ENCODE measurements around the gene MYL10.

MYL10 gene

GRCh38 chr7:101629171-101629570 lies at the start of gene MYL10:
Gene MYL10, minus strand, starts transcription at chr7:101629296. Its CDS starts 178 bp downstream, at chr7:101629118.
- no peak for DNase-seq (ENCODE audit: low read depth)

DNA sequence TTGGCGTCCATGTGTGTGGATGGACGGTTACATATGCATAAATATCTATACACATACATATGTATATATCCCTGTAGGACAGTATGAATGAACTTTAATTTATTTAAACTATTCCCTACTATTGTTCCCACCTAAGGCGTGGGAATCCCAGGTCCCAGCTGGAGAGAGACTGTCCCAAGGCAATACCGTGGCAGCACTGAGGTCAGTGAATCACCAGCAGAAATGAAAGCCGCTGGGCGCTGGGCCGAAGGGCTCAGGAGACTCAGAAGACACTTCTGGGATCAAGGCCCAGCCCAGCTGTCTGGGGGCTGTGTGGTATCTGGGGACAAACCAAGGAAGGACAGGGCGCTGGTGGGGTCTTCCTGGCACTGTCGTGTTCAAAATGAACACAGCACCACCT lies 49.6 kb upstream of the MYL10 start:
- DNase-seq (ENCODE audit: low read depth) = no peak

DNA sequence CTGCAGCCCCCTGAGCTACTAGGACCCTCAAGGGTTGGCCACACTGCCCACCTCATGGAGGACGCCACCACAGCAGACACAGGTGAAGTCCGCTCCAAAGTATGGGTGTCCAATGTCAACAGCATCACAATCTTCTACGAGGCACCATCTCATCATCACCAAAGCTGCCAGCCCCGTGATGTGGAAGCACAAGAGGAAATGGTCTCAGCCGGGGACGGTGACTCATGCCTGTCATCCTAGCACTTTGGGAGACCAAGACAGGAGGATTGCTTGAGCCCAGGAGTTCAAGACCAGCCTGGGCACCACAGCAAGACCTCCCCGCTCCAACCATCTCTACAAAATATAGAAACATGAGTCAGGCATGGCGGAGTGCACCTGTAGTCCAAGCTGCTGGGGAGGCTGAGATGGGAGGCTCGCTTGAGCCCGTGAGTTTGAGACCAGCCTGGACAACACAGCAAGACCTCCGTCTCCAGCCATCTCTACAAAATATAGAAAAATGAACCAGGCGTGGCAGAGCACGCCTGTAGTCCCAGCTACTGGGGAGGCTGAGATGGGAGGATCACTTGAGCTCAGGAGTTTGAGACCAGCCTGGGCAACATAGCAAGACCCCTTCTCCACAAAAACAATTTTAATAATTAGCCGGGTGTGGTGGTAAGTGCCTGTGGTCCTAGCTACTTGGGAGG lies 48.8 kb upstream of the MYL10 start:
- DNase-seq (ENCODE audit: low read depth) = no peak

DNA sequence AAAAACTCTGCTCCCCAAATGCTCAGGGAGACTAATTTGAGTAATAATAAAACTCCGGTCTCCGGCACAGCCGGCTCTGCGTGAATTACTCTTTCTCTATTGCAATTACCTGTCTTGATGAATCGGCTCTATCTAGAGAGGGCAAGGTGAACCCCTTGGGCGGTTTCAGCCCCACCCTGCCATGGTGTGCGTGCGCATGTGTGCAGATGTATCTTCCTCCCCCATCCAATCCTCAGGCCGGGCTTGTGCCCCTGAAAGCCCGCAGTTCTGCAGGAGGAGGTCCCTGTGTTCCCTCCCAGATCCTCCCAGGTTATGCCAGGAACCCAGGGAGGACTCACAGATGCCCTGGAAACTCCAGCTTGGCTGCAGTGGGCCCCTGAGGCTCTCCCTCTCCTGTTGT lies 48.3 kb upstream of the MYL10 start:
- no peak for DNase-seq (ENCODE audit: low read depth)

DNA sequence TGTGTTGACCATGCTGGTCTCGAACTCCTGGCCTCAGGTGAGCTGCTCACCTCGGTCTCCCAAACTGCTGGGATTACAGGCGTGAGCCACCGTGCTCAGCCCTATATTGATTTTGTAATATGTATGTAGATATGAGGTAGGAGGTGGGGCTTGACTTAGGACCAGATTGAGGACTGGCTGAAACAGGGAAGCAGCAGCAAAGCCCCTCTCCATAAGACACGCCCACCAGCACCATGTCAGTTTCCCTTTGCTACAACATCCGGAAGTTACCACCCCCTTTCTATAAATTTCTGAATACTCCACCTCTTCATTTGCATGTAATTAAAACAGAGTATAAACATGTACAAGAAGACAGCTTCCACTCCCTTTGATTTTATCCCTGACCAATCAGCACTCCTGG lies 47.9 kb upstream of the MYL10 start:
- no peak for DNase-seq (ENCODE audit: low read depth)

DNA sequence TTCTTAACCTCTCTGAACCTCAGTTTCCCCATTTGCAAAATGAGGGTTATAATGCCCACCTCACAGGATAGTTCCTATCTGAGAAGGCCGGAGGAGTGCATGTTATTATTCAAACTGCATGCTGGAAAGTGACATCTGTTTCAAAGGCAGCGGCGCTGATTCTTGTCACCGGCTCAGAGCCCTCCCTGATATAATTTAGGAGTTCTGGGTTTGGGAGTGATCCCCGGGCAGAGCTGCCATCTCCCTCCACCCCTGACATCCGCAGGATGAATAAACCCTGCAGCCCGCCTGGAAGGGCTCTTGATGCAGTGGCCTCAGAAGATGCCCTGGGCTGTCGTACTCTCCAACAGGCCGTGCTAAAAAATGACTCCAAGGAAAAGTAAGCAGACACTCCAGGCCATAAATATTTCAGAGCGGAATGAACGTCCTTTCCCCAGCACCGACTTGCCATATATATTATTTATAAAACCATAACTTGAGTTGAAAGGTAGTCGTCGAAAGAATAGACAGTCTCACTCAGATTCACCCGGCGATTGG lies 47.0 kb upstream of the MYL10 start:
- no peak for DNase-seq (ENCODE audit: low read depth)

DNA sequence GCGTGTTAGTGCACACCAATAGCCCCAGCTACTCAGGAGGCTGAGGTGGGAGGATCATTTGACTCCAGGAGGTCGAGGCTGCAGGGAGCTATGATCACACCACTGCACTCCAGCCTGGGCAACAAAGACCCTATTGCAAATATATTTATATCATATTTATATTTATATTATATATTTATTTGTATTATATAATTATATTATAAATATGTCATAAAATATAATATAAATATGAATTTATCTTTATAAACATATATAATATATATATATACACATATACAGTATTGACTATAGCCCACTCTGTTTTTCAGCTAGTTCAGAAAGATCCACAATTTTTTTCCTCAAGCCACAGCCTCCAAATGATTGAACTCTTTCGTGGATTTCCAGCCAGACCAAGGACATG lies 45.3 kb upstream of the MYL10 start:
- no peak for DNase-seq (ENCODE audit: low read depth)

DNA sequence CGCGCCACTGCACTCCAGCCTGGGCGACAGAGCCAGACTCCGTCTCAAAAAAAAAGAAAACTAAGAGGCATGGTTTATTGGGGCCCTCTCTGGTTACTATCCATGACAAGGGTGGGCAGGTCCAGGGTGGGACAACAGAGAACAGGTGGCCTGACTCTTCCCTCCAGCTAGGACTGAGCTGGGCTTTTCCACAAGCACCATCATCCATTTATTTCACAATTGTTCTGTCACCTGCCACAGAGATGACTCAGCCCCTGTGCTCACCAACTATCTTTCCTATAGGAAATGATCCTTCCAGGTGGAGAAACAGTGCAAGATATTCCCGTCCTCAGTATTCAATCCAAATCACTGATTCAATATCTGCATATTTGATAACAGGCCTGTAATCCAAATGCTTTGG lies 44.9 kb upstream of the MYL10 start:
- DNase-seq (ENCODE audit: low read depth) = no peak

DNA sequence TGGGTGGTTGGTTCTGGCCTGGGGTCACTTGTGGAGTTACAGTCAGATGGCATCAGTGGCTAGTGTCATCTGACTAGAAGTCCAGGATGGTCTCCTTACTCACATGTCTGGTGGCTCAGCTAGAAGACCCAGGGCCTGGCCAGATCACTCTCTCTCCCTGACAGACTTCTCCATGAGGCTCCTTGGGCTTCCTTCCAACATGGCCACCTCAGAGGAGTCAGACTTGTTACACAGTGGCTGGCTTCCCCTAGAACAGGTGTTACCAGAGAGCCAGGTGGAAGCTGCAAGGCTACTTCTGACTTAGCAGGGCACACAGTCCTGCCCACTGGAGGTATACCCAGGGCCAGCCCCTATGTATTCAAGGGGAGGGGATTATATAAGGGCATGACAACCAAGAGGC lies 44.2 kb upstream of the MYL10 start:
- no peak for DNase-seq (ENCODE audit: low read depth)

DNA sequence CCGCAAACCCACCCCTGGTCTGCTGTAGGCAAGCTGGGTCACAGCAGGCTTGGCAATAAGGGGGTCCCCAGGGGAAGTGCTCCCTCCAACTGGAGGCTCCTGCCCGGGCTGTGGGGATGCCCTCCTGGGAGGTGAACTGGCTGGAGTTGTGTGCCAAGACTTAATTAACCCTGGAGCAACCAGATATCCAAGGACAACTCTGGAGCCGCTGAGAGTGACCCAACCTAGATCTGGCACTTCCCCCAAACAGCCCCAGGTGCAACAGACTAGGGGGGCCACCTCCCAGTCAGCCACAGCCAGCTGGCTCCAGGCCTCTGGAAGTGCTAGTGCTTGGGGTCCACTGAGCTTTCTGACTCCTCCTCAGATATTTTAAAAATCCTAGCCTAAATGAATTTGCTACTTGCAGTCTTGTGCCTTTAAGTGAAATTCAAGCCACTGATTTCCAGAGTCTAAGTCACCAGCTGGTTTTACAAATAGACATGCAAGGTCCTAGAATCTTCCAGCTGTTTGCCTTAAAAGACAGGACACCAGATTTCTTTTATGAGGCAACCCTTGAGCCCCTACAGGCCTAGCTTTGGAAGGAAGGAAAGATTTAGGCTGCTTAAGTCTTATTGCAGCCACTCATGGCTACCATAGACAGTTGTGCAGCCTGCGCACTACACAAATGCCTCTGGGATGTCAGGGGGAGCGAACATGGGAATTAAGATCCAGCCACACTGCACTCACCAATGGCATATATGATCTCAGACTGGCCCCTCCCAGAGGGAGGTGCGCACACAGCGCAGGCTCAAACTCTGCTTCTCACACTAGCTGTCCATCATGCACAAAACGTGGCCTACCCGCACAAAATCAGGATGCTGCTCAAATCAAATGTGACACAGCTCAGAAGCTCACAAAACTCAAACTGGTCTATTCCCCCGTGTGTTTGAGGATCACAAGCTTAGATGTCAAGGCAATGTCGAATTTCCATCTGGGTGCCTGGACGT lies 42.6 kb upstream of the MYL10 start:
- no peak for DNase-seq (ENCODE audit: low read depth)

GRCh38 chr7:101669307-101669706 lies 40.2 kb upstream of the MYL10 start:
- DNase-seq (ENCODE audit: low read depth) = no peak

DNA sequence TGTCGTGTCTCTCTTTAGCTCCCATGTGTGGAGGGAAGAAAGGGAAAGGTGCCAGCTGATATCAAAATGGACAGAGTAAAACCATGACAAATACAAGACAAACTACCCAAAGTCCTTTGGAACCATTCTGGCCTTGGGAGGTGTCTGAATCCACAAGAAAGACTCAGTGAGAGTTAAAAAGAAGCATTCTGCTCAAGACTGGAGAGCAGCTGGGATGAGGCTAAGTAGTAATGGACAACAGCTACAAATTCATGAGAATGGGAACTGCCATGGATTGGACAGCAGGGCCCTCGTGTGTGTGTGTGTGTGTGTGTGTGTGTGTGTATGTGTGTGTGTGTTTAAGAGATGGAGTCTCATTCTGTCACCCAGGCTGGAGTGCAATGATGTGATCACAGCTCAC lies 39.6 kb upstream of the MYL10 start:
- DNase-seq (ENCODE audit: low read depth) = no peak

GRCh38 chr7:101667920-101668319 lies 38.8 kb upstream of the MYL10 start:
- no peak for DNase-seq (ENCODE audit: low read depth)

- DNase-seq (ENCODE audit: low read depth) = no peak
Measured at GRCh38 chr7:101667399-101667798, 38.3 kb upstream of the MYL10 start.

- DNase-seq (ENCODE audit: low read depth) = no peak
Measured at GRCh38 chr7:101666741-101667140, 37.6 kb upstream of the MYL10 start.

GRCh38 chr7:101666293-101666692 lies 37.2 kb upstream of the MYL10 start:
- no peak for DNase-seq (ENCODE audit: low read depth)

- DNase-seq (ENCODE audit: low read depth) = no peak
Measured at GRCh38 chr7:101664893-101665471, 35.9 kb upstream of the MYL10 start.

DNA sequence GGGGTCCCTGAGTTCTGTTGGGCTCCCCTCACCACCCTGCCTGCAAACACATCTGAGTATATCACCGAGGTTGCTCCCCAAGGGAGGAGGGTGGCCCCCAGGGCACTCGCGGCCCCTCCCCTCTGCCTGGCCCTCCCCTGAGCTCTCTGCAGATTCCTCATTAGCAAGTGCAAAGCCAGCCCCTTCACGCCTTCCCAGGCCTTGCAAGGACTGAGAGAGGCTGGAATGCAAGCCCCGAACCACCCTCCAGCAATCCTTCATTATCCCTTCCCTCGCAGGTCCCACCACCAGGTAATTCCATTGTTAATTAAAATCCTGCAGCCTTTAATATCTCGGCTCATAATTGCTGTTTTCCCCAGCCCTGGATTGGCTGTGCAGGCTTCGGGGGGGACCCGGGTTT lies 35.3 kb upstream of the MYL10 start:
- no peak for DNase-seq (ENCODE audit: low read depth)

DNA sequence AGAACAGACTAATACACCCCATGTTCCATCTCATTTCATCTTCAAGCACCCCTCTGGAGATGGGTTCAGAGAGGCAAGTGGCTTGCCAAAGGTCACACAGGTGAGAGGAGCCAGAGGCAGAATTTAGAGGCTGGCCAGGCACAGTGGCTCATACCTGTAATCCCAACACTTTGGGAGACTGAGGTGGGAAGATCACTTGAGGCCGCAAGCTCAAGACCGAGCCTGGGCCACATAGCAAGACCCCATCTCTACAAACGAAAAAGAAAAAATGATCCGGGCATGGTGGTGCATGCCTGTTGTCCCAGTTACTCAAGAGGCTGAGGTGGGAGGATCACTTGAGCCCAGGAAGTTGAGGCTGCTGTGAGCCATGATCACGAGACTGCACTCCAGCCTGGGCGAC lies 34.7 kb upstream of the MYL10 start:
- no peak for DNase-seq (ENCODE audit: low read depth)

GRCh38 chr7:101662447-101662998 lies 33.4 kb upstream of the MYL10 start:
- DNase-seq (ENCODE audit: low read depth) = no peak

DNA sequence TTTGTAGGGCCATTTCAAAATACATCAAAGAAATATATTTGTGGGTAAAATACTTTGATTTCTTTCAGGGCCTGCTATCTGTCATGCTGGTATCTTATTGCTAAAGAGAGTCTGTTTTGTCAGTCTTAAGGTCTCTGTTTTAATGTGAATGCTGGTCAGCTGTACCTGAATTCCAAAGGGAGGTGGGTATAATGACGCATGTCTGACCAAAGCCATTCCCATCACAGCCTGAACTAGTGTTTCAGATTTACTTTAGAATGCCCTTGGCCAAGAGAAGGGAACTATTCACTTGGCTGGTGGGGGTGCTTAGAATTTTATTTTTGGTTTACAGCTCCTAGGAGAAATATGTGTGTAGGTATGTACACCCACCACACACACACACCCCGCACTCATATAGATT lies 30.6 kb upstream of the MYL10 start:
- no peak for DNase-seq (ENCODE audit: low read depth)

- DNase-seq (ENCODE audit: low read depth) = no peak
Measured at GRCh38 chr7:101657171-101657570, 28.1 kb upstream of the MYL10 start.

Data from stimulated activated CD8-positive, alpha-beta memory T cell treated with anti-CD3 and anti-CD28 coated beads, Interleukin-4, amount 100 ng/mL, for 24 hours (primary cell).